A549 (cell line): Measurements from ENCODE around the gene D2HGDH.

Experiments used
- BHLHE40 ChIP-seq: IDR thresholded peaks from 2 replicates; pipeline ENCODE4 v1.6.1; 2012; ENCODE audit warnings: low read depth, low read length, inconsistent platforms
- CBX2 ChIP-seq: fragments of 200-600 bp; sonication (generic); IDR thresholded peaks from 2 replicates; pipeline ENCODE4 v1.6.1; 2016; ENCODE audit warnings: low read depth, mild to moderate bottlenecking, borderline replicate concordance
- CBX8 ChIP-seq: fragments of 200-600 bp; sonication (generic); IDR thresholded peaks from 2 replicates; pipeline ENCODE4 v1.6.1; 2016
- CHD4 ChIP-seq: fragments of 200-600 bp; sonication (generic); IDR thresholded peaks from 2 replicates; pipeline ENCODE4 v1.6.1; 2016; ENCODE audit warnings: antibody characterized with exemption, mild to moderate bottlenecking, borderline replicate concordance
- CTCF ChIP-seq: fragments of >200 bp; sonication (Bioruptor Twin); formaldehyde crosslinking; IDR thresholded peaks from 3 replicates; pipeline ENCODE4 v1.5.1; 2016
- EHMT2 ChIP-seq: fragments of 200-600 bp; sonication (generic); IDR thresholded peaks from 2 replicates; pipeline ENCODE4 v1.6.1; 2016; ENCODE audit warnings: antibody characterized with exemption, low read depth, mild to moderate bottlenecking, moderate library complexity
- EP300 ChIP-seq, 2 experiments: fragments of >200 bp; sonication (Bioruptor Twin); formaldehyde crosslinking; IDR thresholded peaks; 2 replicates in 1 of 2; 3 replicates in 1 of 2; pipeline ENCODE4 v1.6.1; 2016 to 2017
- JUN ChIP-seq, 2 experiments: fragments of >200 bp; sonication (Bioruptor Twin); formaldehyde crosslinking; IDR thresholded peaks; 2 replicates in 1 of 2; 3 replicates in 1 of 2; pipeline ENCODE4 v1.6.1; 2016 to 2017
- MAX ChIP-seq: IDR thresholded peaks from 2 replicates; pipeline ENCODE4 v1.6.1; 2012
- PHF8 ChIP-seq: fragments of 200-600 bp; sonication (generic); IDR thresholded peaks from 2 replicates; pipeline ENCODE4 v1.6.1; 2016; ENCODE audit warnings: low read depth, mild to moderate bottlenecking, antibody characterized with exemption, moderate library complexity, borderline replicate concordance
- POLR2A ChIP-seq: IDR thresholded peaks from 2 replicates; pipeline ENCODE4 v1.6.1; 2012; ENCODE audit warnings: mild to moderate bottlenecking, low read length
- POLR2AphosphoS2 ChIP-seq: conservative IDR thresholded peaks from 2 replicates; pipeline ENCODE4 v1.6.1; 2012; ENCODE audit warnings: low read length, improper control_type of control experiment, inconsistent platforms
- REST ChIP-seq: fragments of 200-600 bp; sonication (generic); IDR thresholded peaks from 2 replicates; pipeline ENCODE4 v1.6.1; 2016; ENCODE audit warnings: antibody characterized with exemption, mild to moderate bottlenecking, moderate library complexity
- USF2 ChIP-seq: fragments of 450-650 bp; IDR thresholded peaks from 2 replicates; pipeline ENCODE4 v1.6.1; 2014; ENCODE audit warnings: antibody characterized with exemption

DNA sequence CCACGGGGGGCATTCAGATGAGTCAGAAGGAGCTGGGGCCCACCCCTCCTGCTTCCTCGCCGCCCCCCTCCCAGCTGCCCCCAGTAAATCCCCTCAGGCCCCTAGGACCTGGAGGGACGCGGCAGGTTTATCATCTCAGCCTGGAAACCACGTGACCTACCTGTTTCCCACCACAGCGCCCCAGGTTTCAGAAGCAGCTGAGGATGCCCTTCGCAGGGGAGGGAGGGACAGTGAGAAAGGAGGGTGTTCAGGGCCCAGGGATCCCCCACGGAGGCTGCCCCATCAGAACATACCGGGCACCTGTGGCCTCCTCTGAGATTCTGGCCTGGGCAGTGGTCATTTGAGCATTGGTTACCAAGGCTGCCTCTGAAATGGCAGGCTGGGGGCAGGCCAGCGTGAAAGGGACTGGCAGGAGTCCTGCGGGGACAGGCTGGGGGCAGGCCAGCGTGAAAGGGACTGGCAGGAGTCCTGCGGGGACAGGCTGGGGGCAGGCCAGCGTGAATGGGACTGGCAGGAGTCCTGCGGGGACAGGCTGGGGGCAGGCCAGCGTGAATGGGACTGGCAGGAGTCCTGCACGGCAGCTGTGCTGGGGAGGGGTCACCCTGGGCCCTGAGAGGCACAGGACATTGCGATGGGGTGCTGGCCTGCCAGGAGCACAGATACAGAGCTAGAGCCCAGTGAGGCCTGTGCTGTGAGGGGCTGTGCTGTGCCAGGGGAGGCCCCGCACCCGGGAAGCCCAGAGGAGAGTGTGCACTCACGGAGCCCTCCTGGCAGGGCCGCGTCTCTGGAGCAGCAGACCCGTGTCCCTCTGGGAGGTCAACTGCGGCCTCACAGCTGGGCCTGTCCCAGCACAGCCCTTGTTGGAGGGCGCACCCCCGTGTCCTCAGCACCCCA is 76.1 kb downstream of the D2HGDH start:
- TF ChIP-seq CBX8 (no peak), REST (no peak), POLR2A (no peak), CTCF (no peak), EP300 (IDR thresholded peaks at IDR 0.05) (no peak), BHLHE40 (no peak), USF2 (no peak), PHF8 (no peak), CHD4 (no peak), POLR2AphosphoS2 (no peak), CBX2 (no peak), MAX (no peak), JUN (IDR thresholded peaks at IDR 0.05) (no peak), EHMT2 (no peak)
